Measurements from ENCODE around the gene ELP6. TPM values are rescaled to one million over a fixed set of nuclear protein-coding genes. Genes with fewer than 3 reads are reported as not detected.

ELP6 gene
- total and polyA plus RNA-seq, 9 of the 15 experiments (the other 6 are each of a cell fraction or from before 2014, with no cell fraction given): 76.9 to 198 (median 83.3) TPM

DNA sequence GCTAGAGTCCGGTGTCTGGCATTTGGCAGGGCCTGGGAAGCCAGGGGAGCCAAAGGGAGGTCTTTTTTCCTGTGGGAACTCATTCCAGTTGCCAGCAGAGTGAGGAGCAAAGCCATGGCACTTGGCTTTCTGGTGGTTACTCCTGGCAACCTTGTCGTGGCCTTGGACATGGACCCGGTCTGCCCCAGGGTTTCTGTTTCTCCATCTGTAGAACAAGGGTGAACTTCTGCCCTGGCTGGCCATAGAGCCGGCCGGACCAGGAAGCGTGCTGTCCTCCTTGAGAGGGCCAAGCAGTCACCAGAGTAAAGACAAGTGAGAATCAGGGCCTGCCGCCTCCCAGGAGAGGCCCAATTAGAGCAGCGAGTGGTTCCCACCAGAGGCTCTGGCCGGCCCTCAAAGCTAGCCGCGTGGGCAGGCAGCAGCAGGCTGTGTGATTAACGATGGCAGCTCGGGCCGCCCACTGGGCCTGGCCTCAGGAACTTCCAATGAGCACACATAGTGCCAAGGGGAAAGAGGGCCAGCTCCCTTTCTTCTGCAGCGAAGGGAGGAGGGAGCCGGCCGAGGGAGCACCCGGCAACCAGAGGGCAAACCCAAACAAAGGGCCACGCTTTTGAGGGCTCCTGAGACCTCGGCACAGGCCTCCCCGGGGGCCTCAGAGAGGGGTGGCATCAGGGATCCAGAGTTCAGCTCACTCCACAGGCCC lies 29.1 kb upstream of the ELP6 start (continued):
- TF ChIP-seq, protein P1, sequence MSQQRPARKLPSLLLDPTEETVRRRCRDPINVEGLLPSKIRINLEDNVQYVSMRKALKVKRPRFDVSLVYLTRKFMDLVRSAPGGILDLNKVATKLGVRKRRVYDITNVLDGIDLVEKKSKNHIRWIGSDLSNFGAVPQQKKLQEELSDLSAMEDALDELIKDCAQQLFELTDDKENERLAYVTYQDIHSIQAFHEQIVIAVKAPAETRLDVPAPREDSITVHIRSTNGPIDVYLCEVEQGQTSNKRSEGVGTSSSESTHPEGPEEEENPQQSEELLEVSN (IDR thresholded peaks at IDR 0.05; ENCODE audit: borderline replicate concordance in 1 of 2, extremely low read depth in 1 of 2, insufficient read depth in 1 of 2, insufficient read length in 1 of 2, low read depth in 1 of 2, low read length in 1 of 2, poor library complexity in 1 of 2, severe bottlenecking in 1 of 2): peak in 1 of 2 experiments; percentile 63
- TF ChIP-seq, protein P2, sequence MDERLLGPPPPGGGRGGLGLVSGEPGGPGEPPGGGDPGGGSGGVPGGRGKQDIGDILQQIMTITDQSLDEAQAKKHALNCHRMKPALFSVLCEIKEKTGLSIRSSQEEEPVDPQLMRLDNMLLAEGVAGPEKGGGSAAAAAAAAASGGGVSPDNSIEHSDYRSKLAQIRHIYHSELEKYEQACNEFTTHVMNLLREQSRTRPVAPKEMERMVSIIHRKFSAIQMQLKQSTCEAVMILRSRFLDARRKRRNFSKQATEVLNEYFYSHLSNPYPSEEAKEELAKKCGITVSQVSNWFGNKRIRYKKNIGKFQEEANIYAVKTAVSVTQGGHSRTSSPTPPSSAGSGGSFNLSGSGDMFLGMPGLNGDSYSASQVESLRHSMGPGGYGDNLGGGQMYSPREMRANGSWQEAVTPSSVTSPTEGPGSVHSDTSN (CRISPR knock-in tag; IDR thresholded peaks at IDR 0.05; ENCODE audit: low read depth): no peak
- TF ChIP-seq, protein P2 (tag; conservative IDR thresholded peaks at IDR 0.05; ENCODE audit: low read depth): peak; percentile 60
- TF ChIP-seq, protein P3, sequence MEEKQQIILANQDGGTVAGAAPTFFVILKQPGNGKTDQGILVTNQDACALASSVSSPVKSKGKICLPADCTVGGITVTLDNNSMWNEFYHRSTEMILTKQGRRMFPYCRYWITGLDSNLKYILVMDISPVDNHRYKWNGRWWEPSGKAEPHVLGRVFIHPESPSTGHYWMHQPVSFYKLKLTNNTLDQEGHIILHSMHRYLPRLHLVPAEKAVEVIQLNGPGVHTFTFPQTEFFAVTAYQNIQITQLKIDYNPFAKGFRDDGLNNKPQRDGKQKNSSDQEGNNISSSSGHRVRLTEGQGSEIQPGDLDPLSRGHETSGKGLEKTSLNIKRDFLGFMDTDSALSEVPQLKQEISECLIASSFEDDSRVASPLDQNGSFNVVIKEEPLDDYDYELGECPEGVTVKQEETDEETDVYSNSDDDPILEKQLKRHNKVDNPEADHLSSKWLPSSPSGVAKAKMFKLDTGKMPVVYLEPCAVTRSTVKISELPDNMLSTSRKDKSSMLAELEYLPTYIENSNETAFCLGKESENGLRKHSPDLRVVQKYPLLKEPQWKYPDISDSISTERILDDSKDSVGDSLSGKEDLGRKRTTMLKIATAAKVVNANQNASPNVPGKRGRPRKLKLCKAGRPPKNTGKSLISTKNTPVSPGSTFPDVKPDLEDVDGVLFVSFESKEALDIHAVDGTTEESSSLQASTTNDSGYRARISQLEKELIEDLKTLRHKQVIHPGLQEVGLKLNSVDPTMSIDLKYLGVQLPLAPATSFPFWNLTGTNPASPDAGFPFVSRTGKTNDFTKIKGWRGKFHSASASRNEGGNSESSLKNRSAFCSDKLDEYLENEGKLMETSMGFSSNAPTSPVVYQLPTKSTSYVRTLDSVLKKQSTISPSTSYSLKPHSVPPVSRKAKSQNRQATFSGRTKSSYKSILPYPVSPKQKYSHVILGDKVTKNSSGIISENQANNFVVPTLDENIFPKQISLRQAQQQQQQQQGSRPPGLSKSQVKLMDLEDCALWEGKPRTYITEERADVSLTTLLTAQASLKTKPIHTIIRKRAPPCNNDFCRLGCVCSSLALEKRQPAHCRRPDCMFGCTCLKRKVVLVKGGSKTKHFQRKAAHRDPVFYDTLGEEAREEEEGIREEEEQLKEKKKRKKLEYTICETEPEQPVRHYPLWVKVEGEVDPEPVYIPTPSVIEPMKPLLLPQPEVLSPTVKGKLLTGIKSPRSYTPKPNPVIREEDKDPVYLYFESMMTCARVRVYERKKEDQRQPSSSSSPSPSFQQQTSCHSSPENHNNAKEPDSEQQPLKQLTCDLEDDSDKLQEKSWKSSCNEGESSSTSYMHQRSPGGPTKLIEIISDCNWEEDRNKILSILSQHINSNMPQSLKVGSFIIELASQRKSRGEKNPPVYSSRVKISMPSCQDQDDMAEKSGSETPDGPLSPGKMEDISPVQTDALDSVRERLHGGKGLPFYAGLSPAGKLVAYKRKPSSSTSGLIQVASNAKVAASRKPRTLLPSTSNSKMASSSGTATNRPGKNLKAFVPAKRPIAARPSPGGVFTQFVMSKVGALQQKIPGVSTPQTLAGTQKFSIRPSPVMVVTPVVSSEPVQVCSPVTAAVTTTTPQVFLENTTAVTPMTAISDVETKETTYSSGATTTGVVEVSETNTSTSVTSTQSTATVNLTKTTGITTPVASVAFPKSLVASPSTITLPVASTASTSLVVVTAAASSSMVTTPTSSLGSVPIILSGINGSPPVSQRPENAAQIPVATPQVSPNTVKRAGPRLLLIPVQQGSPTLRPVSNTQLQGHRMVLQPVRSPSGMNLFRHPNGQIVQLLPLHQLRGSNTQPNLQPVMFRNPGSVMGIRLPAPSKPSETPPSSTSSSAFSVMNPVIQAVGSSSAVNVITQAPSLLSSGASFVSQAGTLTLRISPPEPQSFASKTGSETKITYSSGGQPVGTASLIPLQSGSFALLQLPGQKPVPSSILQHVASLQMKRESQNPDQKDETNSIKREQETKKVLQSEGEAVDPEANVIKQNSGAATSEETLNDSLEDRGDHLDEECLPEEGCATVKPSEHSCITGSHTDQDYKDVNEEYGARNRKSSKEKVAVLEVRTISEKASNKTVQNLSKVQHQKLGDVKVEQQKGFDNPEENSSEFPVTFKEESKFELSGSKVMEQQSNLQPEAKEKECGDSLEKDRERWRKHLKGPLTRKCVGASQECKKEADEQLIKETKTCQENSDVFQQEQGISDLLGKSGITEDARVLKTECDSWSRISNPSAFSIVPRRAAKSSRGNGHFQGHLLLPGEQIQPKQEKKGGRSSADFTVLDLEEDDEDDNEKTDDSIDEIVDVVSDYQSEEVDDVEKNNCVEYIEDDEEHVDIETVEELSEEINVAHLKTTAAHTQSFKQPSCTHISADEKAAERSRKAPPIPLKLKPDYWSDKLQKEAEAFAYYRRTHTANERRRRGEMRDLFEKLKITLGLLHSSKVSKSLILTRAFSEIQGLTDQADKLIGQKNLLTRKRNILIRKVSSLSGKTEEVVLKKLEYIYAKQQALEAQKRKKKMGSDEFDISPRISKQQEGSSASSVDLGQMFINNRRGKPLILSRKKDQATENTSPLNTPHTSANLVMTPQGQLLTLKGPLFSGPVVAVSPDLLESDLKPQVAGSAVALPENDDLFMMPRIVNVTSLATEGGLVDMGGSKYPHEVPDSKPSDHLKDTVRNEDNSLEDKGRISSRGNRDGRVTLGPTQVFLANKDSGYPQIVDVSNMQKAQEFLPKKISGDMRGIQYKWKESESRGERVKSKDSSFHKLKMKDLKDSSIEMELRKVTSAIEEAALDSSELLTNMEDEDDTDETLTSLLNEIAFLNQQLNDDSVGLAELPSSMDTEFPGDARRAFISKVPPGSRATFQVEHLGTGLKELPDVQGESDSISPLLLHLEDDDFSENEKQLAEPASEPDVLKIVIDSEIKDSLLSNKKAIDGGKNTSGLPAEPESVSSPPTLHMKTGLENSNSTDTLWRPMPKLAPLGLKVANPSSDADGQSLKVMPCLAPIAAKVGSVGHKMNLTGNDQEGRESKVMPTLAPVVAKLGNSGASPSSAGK (IDR thresholded peaks at IDR 0.05): peak; percentile 70
- TF ChIP-seq SMAD3 (CRISPR knock-in tag; conservative IDR thresholded peaks at IDR 0.05): no peak
- TF ChIP-seq, protein P4, sequence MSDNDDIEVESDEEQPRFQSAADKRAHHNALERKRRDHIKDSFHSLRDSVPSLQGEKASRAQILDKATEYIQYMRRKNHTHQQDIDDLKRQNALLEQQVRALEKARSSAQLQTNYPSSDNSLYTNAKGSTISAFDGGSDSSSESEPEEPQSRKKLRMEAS (CRISPR knock-in tag; IDR thresholded peaks at IDR 0.05): 0 out of 2 replicates have a peak, but pooled peaks have one; percentile 8
